H1 (cell line): ENCODE results near the gene NHEJ1. TPM values are rescaled to one million over a fixed set of nuclear protein-coding genes. Genes with fewer than 3 reads are reported as not detected.

Experiments
- JUND ChIP-seq: IDR thresholded peaks from 2 replicates; pipeline ENCODE4 v1.6.1; 2011; ENCODE audit warnings: mild to moderate bottlenecking, improper control_type of control experiment, low read length
- KDM4A ChIP-seq: IDR thresholded peaks from one replicate; pipeline ENCODE4 v1.7.1; 2012; ENCODE audit warnings: low read depth, mild to moderate bottlenecking, moderate library complexity, low read length, inconsistent platforms; ENCODE audit not compliant: severe bottlenecking
- TBP ChIP-seq: IDR thresholded peaks from 2 replicates; pipeline ENCODE4 v1.6.1; 2011; ENCODE audit warnings: low read depth, low read length, improper control_type of control experiment
- polyA plus RNA-seq, 7 experiments: library from polyadenylated mRNA; depleted of rRNA in 3 of 7; stranded (reverse) in 5 of 7; unstranded in 2 of 7; fragments of >200 nt in 5 of 7; fragments of 200-250 nt in 2 of 7; gene quantifications; 1 replicate in 5 of 7; 2 replicates in 1 of 7; 4 replicates in 1 of 7; pipeline versions ENCODE4 v1.2.1 to v1.2.3, GENCODE V29; 2011 to 2013; ENCODE audit warnings: missing spikeins in 2 of 7, mixed read lengths in 2 of 7
- total RNA-seq: library from RNA; stranded (reverse); fragmentation: NEBNext Ultra II Directional; extraction: Animal tissue kit (Norgen Biotek cat#: 25700); gene quantifications from 2 replicates; pipeline ENCODE4 v1.2.1, GENCODE V29; 2021
- TF ChIP-seq, protein P1 (sequence below): IDR thresholded peaks from 2 replicates; pipeline ENCODE4 v1.6.1; 2011; ENCODE audit warnings: low read length, improper control_type of control experiment
- TF ChIP-seq, protein P2 (sequence below): IDR thresholded peaks from 2 replicates; pipeline ENCODE4 v1.6.1; 2012; ENCODE audit warnings: inconsistent platforms

The NHEJ1 gene
- total and polyA plus RNA-seq, 2 of the 8 experiments (the other 6 are each of a cell fraction or from before 2014, with no cell fraction given), result 22.7 to 24.1 TPM

DNA sequence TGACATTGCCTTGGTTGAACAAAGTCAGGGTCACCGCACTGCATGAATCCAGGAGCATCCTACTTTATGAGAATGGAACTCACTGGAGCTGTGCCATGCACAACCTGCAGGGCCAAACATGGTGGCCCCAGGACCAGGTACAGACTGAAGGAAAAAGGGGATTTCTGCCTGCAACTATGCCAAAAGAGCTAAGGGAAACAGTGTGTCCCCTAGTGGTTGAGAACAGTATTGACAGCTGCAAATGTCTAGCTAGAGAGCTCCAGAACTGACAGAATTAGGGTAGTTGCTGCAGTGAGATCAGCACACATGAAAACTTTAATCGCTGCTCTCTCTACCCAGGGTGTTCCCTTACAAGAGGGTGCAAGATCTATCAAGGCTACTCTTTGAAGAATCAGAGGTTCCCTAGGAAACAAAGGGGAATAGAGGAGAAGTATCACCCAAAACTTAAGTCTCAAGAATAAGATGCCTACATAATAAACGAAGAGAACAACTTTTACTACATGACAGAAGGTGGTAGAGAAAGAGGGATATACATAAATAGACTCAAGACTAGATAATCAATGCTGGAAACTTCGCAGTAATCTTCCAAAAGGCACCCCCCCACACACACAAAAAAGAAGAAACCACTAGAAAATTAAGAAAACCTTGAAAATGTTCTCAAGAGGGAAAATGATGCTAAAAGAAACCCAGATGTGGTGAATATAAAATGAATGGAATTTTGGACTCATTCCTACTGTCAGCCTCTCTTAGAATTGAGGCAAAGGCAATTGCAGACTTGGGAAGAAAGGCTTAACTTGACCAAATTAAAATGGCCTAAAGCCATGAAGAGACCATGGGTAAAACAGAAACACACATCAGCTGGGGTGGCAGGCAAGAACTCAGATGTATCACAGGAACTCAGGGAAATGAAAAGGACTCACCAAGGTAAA is 56.2 kb downstream of the NHEJ1 start (continued):
- no peak for TF ChIP-seq KDM4A
- TF ChIP-seq TBP, result no peak
- no peak for TF ChIP-seq JUND
- TF ChIP-seq, protein P1, sequence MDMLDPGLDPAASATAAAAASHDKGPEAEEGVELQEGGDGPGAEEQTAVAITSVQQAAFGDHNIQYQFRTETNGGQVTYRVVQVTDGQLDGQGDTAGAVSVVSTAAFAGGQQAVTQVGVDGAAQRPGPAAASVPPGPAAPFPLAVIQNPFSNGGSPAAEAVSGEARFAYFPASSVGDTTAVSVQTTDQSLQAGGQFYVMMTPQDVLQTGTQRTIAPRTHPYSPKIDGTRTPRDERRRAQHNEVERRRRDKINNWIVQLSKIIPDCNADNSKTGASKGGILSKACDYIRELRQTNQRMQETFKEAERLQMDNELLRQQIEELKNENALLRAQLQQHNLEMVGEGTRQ, result no peak
- TF ChIP-seq, protein P2, sequence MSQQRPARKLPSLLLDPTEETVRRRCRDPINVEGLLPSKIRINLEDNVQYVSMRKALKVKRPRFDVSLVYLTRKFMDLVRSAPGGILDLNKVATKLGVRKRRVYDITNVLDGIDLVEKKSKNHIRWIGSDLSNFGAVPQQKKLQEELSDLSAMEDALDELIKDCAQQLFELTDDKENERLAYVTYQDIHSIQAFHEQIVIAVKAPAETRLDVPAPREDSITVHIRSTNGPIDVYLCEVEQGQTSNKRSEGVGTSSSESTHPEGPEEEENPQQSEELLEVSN, result no peak
